Measurements from ENCODE around the gene OR8K5.

OR8K5 gene, protein sequence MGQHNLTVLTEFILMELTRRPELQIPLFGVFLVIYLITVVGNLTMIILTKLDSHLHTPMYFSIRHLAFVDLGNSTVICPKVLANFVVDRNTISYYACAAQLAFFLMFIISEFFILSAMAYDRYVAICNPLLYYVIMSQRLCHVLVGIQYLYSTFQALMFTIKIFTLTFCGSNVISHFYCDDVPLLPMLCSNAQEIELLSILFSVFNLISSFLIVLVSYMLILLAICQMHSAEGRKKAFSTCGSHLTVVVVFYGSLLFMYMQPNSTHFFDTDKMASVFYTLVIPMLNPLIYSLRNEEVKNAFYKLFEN

GRCh38 chr11:56160217-56160616, at the start of gene OR8K5:
Gene OR8K5 (minus strand): TSS chr11:56160317. CDS start chr11:56160317, 0 bp downstream.
- TF ChIP-seq, protein P1, sequence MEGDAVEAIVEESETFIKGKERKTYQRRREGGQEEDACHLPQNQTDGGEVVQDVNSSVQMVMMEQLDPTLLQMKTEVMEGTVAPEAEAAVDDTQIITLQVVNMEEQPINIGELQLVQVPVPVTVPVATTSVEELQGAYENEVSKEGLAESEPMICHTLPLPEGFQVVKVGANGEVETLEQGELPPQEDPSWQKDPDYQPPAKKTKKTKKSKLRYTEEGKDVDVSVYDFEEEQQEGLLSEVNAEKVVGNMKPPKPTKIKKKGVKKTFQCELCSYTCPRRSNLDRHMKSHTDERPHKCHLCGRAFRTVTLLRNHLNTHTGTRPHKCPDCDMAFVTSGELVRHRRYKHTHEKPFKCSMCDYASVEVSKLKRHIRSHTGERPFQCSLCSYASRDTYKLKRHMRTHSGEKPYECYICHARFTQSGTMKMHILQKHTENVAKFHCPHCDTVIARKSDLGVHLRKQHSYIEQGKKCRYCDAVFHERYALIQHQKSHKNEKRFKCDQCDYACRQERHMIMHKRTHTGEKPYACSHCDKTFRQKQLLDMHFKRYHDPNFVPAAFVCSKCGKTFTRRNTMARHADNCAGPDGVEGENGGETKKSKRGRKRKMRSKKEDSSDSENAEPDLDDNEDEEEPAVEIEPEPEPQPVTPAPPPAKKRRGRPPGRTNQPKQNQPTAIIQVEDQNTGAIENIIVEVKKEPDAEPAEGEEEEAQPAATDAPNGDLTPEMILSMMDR (IDR thresholded peaks at IDR 0.05; ENCODE audit: low read depth, low read length, missing control alignments), result no peak
- no peak within 1 kb of the TSS for H3K4me3 ChIP-seq (ENCODE audit: low read depth, low read length)
- DNase-seq (ENCODE audit: low read depth), result no peak

DNA sequence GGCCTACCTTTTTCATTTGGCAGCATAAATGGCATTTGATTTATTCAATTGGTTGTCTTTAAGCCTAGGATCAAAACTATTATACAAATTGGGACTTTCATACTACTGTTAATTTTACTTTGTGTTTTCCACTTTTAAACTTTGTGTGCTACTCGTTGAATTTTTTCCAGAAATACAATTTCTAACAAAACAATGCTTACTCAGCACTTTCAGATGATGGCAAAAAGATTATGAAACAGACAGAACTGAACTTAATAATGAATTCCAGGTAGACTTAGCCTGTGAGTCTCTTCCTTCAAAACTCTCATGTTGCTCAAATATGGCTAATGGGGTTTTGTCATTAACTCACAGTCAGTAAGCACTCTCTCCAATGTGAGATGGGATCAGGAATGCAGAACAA, 47.7 kb upstream of the OR8K5 start:
- TF ChIP-seq, protein P1 (IDR thresholded peaks at IDR 0.05; ENCODE audit: low read depth, low read length, missing control alignments), result no peak
- H3K4me3 ChIP-seq (ENCODE audit: low read depth, low read length), result no peak overlapping the region
- no peak for DNase-seq (ENCODE audit: low read depth)

DNA sequence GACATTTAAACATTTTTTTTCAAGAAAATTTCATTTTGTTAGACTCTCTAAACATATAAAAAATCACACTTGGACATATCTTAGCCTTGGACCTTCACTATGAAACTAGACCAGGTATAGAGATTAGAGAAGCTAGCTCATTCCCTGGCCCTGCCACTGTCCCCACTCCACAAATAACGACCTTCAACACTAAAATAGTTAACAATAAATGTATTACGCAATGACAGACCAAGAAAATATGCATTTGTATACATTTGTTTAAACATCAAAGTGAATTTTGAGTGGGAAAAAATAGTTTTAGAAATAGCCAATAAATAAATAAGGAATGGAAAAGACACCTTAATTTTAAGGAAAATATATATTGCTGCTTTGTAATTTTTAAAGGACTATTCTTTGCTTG, 37.2 kb upstream of the OR8K5 start:
- no peak overlapping the region for H3K4me3 ChIP-seq (ENCODE audit: low read depth, low read length)
- TF ChIP-seq, protein P1 (IDR thresholded peaks at IDR 0.05; ENCODE audit: low read depth, low read length, missing control alignments), result no peak

DNA sequence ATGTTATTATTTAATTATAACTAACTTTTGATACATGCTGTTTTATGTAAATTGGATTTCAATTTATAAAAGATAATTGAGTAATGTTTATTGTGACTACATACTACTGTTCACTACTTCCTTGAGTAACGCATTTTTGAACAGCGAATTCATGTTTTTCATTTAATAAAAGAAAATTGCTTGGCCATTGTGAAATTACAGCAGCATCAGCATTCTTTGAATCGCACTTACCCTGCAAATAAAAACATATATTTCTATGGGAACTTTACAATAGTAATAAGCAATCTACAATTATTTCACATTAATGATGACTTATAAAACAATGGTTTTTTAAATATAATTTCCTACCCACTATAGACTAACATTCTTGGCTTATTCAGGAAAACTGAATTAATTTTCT, 36.6 kb upstream of the OR8K5 start:
- TF ChIP-seq, protein P1 (IDR thresholded peaks at IDR 0.05; ENCODE audit: low read depth, low read length, missing control alignments), result no peak
- DNase-seq (ENCODE audit: low read depth), result no peak
- H3K4me3 ChIP-seq (ENCODE audit: low read depth, low read length), result no peak overlapping the region

More for the DNA sequence above, 37.2 kb upstream of the OR8K5 start:
- no peak for DNase-seq (ENCODE audit: low read depth)

- no peak for DNase-seq (ENCODE audit: low read depth)
- TF ChIP-seq, protein P1 (IDR thresholded peaks at IDR 0.05; ENCODE audit: low read depth, low read length, missing control alignments), result no peak
- H3K4me3 ChIP-seq (ENCODE audit: low read depth, low read length), result no peak overlapping the region
These were observed 28.5 kb upstream of the OR8K5 start for GRCh38 chr11:56188602-56189001.

- H3K4me3 ChIP-seq (ENCODE audit: low read depth, low read length), result no peak overlapping the region
- no peak for DNase-seq (ENCODE audit: low read depth)
- TF ChIP-seq, protein P1 (IDR thresholded peaks at IDR 0.05; ENCODE audit: low read depth, low read length, missing control alignments), result no peak
These were observed 23.3 kb upstream of the OR8K5 start for GRCh38 chr11:56183459-56183858.

DNA sequence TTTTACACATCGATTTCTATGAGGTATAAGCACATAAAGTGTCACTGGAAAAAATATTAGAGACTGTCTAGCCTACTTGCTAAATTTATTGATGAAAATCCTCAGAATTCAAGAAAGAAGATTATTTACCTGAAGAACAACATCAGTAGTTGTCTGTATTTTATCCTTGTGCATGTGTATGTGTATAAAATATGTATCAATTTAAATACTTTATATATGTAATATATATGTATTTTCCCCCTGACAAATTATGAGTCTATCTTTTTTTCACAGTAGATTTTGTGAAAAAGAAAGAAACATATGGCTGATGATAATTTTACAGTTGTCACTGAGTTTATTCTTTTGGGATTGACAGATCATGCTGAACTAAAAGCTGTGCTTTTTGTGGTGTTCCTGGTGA, 16.2 kb upstream of the OR8K5 start, which contains the start of gene OR5J2:
OR5J2 (plus strand) TSS at position 301 of the 400 bp plus-strand sequence; CDS start at position 301, 0 bp downstream.
- TF ChIP-seq, protein P1 (IDR thresholded peaks at IDR 0.05; ENCODE audit: low read depth, low read length, missing control alignments), result no peak
- H3K4me3 ChIP-seq (ENCODE audit: low read depth, low read length), result no peak within 1 kb of the TSS
- DNase-seq (ENCODE audit: low read depth), result no peak
